Vagina (tissue), 2 donors: Measurements from ENCODE around the gene DTX4. TPM values are rescaled to one million over a fixed set of nuclear protein-coding genes. Genes with fewer than 3 reads are reported as not detected.

Source experiments
- DNase-seq, 2 donors: peaks; one replicate each; pipeline ENCODE4 v3.0.0-alpha.2; 2017; ENCODE audit errors: extremely low spot score in 2 of 2
- H3K27ac ChIP-seq: fragments of 200-600 bp; sonication (generic); one replicate; pipeline ENCODE4 v1.5.1; 2019
- H3K27me3 ChIP-seq: fragments of 200-600 bp; sonication (generic); one replicate; pipeline ENCODE4 v1.5.1; 2019
- H3K36me3 ChIP-seq, 2 donors: fragments of 200-600 bp; sonication (generic); one replicate each; pipeline ENCODE4 v1.5.1; 2017 to 2019
- H3K4me1 ChIP-seq: fragments of 200-600 bp; sonication (generic); one replicate; pipeline ENCODE4 v1.5.1; 2019
- H3K4me3 ChIP-seq, 2 donors: fragments of 200-600 bp; sonication (generic); 1 replicate in 1 of 2; 2 replicates in 1 of 2; pipeline ENCODE4 v1.5.1; 2016 to 2019
- H3K9me3 ChIP-seq: fragments of 200-600 bp; sonication (generic); one replicate; pipeline ENCODE4 v1.5.1; 2019
- CTCF ChIP-seq, 3 experiments: fragments of 450-650 bp in 2 of 3; fragments of 200-600 bp in 1 of 3; sonication (generic) in 1 of 3; IDR thresholded peaks; one replicate each; pipeline ENCODE4 v1.5.1; 2017 to 2019; ENCODE audit warnings: antibody characterized with exemption in 3 of 3, mild to moderate bottlenecking in 2 of 3, moderate library complexity in 2 of 3
- POLR2A ChIP-seq, 2 donors: fragments of 450-650 bp; IDR thresholded peaks; one replicate each; pipeline ENCODE4 v1.6.1; 2017; ENCODE audit warnings: antibody characterized with exemption in 2 of 2, mild to moderate bottlenecking in 2 of 2, moderate library complexity in 2 of 2
- POLR2AphosphoS5 ChIP-seq, 2 donors: sonication (generic); formaldehyde crosslinking; IDR thresholded peaks; one replicate each; pipeline ENCODE4 v1.9.0; 2017; ENCODE audit warnings: antibody characterized with exemption in 2 of 2, mild to moderate bottlenecking in 2 of 2, low read depth in 1 of 2; ENCODE audit not compliant: insufficient read depth in 1 of 2
- intact Hi-C: fragments of 100-400 bp; cut with DNase I; formaldehyde crosslinking; loops from one replicate; pipeline ENCODE4 v1.15.1; 2023
- total RNA-seq: library from RNA; depleted of rRNA; stranded (reverse); fragments of >200 nt; gene quantifications from one replicate; pipeline ENCODE4 v1.2.3, GENCODE V29; 2016

Gene DTX4
- total RNA-seq, 1 donor from 2014 or later = 8.1 TPM

GRCh38 chr11:59212744-59213631 is 41.1 kb downstream of the DTX4 start, which contains the start of gene MPEG1:
Gene MPEG1 (minus strand): TSS chr11:59212927. CDS start chr11:59212865, 62 bp downstream.
- Histone ChIP-seq H3K9me3 (no peaks in the 10 kb centered on the region), H3K27me3 (no peaks in the 10 kb centered on the region), H3K27ac (no peak within 1 kb of the TSS), H3K36me3 (no peaks in the 10 kb centered on the region), H3K4me3 (no peak within 1 kb of the TSS), H3K4me1 (peaks cover 9% of the 10 kb centered on the region)
- DNase-seq = peak in 1 of 2 donors; percentile 37
- intact Hi-C loops = loop anchor here (10.0 kb wide), 1 partner anchor 72 kb away; no protein-coding TSS in a partner anchor
- no peak for TF ChIP-seq CTCF (IDR thresholded peaks at IDR 0.05)
- no peak for TF ChIP-seq POLR2A (IDR thresholded peaks at IDR 0.05)
- no peak for TF ChIP-seq POLR2AphosphoS5 (IDR thresholded peaks at IDR 0.05; ENCODE audit: insufficient read depth in 1 of 2, low read depth in 1 of 2)

- peak in 1 of 2 donors; percentile 7 for DNase-seq
- Histone ChIP-seq H3K4me3 (no peak overlapping the region), H3K36me3 (no peaks in the 10 kb centered on the region), H3K4me1 (peaks cover 9% of the 10 kb centered on the region), H3K9me3 (no peaks in the 10 kb centered on the region), H3K27ac (no peak overlapping the region), H3K27me3 (no peaks in the 10 kb centered on the region)
- TF ChIP-seq POLR2AphosphoS5 (IDR thresholded peaks at IDR 0.05; ENCODE audit: insufficient read depth in 1 of 2, low read depth in 1 of 2) (no peak), POLR2A (IDR thresholded peaks at IDR 0.05) (no peak), CTCF (IDR thresholded peaks at IDR 0.05) (no peak)
- intact Hi-C loops = loop anchor here (10.0 kb wide), 1 partner anchor 70 kb away; no protein-coding TSS in a partner anchor
Observed at GRCh38 chr11:59214141-59214893, 42.4 kb downstream of the DTX4 start.

- no peaks in the 10 kb centered on the region for H3K27me3 ChIP-seq
- no peaks in the 10 kb centered on the region for H3K9me3 ChIP-seq
- TF ChIP-seq POLR2A (IDR thresholded peaks at IDR 0.05) = no peak
- TF ChIP-seq POLR2AphosphoS5 (IDR thresholded peaks at IDR 0.05; ENCODE audit: insufficient read depth in 1 of 2, low read depth in 1 of 2) = peak in 1 of 2 donors; percentile 16
- TF ChIP-seq CTCF (IDR thresholded peaks at IDR 0.05) = no peak
- H3K4me3 ChIP-seq = no peak overlapping the region
- intact Hi-C loops = loop anchor here (10.0 kb wide), 1 partner anchor 68 kb away; no protein-coding TSS in a partner anchor
- no peak for DNase-seq
- peaks cover 9% of the 10 kb centered on the region for H3K4me1 ChIP-seq
- H3K36me3 ChIP-seq = no peaks in the 10 kb centered on the region
- H3K27ac ChIP-seq = peak overlapping the region; percentile 39
Observed at GRCh38 chr11:59216641-59217564, 45.0 kb downstream of the DTX4 start.

GRCh38 chr11:59218319-59218718 is 46.4 kb downstream of the DTX4 start:
- H3K27ac ChIP-seq = no peak overlapping the region
- H3K9me3 ChIP-seq = no peaks in the 10 kb centered on the region
- no peaks in the 10 kb centered on the region for H3K27me3 ChIP-seq
- TF ChIP-seq POLR2AphosphoS5 (IDR thresholded peaks at IDR 0.05; ENCODE audit: insufficient read depth in 1 of 2, low read depth in 1 of 2) (no peak), CTCF (IDR thresholded peaks at IDR 0.05) (no peak), POLR2A (IDR thresholded peaks at IDR 0.05) (no peak)
- intact Hi-C loops = loop anchor here (10.0 kb wide), 1 partner anchor 66 kb away; no protein-coding TSS in a partner anchor
- H3K4me3 ChIP-seq = no peak overlapping the region
- no peaks in the 10 kb centered on the region for H3K36me3 ChIP-seq
- H3K4me1 ChIP-seq = peaks cover 9% of the 10 kb centered on the region
- no peak for DNase-seq
